GM12891 (cell line): ENCODE data around the gene CEP152.

Source experiments
- DNase-seq: peaks from one replicate; pipeline ENCODE4 v3.0.0; 2011; ENCODE audit warnings: low spot score; ENCODE audit not compliant: insufficient read length
- FAIRE-seq: peaks from 2 replicates; lab custom pipeline; 2011; peaks lifted over from hg19 to GRCh38; lab: Jason Lieb, UNC
- PAX5 ChIP-seq: IDR thresholded peaks from 2 replicates; pipeline ENCODE4 v1.6.1; 2011; ENCODE audit warnings: low read length, moderate library complexity, mild to moderate bottlenecking; ENCODE audit not compliant: insufficient read depth, severe bottlenecking
- POLR2A ChIP-seq: IDR thresholded peaks from 2 replicates; pipeline ENCODE4 v1.6.1; 2011; ENCODE audit warnings: low read depth, low read length, control low read depth
- POLR2AphosphoS5 ChIP-seq: IDR thresholded peaks from 2 replicates; pipeline ENCODE4 v1.6.1; 2011; ENCODE audit warnings: low read depth, low read length, control low read depth
- POU2F2 ChIP-seq: IDR thresholded peaks from 2 replicates; pipeline ENCODE4 v1.6.1; 2011; ENCODE audit warnings: low read depth, mild to moderate bottlenecking, control low read depth, low read length, moderate library complexity
- SPI1 ChIP-seq: IDR thresholded peaks from 2 replicates; pipeline ENCODE4 v1.6.1; 2011; ENCODE audit warnings: low read depth, low read length, control low read depth
- TAF1 ChIP-seq: IDR thresholded peaks from 2 replicates; pipeline ENCODE4 v1.6.1; 2011; ENCODE audit warnings: low read depth, low read length, control low read depth

Gene CEP152

DNA sequence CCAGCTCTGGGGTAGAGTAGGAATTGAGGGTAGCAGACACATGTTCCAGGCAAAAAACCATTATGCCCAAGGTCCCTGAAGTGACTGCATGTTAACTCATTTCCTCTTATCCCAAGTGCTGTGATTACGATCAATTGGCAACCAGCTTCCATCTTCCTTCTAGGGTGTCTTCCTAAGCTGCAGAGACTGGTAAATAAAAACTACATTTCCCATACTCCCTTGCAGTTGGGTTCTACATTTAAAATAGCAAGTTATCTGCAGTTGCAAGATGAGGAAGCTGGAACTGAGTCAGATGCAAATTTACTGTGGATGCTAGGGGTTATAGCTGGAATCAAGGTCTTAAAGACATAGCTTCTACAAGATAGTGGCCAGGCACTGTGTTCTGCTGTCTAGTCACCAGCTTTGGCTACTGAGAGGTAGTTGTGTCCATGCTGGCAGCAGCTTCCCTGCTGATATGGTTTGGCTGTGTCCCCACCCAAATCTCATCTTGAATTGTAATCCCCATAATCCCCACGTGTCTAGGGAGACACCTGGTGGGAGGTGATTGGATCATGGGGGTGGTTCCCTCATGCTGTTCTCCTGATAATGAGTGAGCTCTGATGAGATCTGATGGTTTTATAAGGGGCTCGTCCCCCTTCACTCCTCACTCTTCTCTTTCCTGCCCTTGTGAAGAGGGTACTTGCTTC lies 114.1 kb downstream of the CEP152 start:
- FAIRE-seq (no peak), DNase-seq (no peak)
- no peak for TF ChIP-seq TAF1
- no peak for TF ChIP-seq POU2F2
- TF ChIP-seq POLR2A: no peak
- TF ChIP-seq SPI1: no peak
- no peak for TF ChIP-seq POLR2AphosphoS5
- no peak for TF ChIP-seq PAX5

DNA sequence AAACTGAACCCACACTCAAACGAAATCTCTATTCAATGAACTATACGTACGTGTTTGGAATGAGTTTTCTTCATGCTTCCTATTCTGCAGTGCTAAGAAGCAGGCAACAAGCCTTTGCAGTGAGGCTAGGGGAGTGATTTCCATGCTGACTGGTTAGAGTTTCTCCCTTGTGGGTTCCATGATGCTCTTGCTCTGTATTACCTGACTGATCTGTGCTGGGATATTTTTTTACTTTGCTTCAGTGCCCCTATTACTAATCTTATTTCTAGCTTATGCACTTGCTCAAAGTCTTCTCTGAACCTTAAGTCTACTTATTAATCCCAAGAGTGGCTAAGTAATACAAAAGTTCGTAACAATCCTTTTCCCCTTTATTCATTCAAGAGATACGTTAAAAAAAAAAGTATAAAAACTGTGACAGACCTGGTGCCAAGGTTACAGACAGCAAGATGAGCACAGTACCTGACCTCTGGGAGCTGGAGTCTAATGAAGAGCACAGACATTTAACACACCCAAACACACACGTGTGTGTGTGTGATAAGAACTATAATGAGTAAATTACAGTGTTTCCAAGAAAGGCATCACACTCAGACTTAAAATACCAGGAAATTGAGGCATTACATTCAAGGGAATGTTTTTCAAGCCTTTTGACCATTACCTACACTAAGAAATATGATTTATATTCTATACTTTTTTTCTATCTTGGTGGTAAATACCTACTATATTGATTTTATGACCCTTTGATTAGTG lies 114.9 kb downstream of the CEP152 start:
- FAIRE-seq (no peak), DNase-seq (no peak)
- TF ChIP-seq SPI1: no peak
- no peak for TF ChIP-seq POU2F2
- no peak for TF ChIP-seq POLR2AphosphoS5
- TF ChIP-seq TAF1: no peak
- TF ChIP-seq POLR2A: no peak
- no peak for TF ChIP-seq PAX5

DNA sequence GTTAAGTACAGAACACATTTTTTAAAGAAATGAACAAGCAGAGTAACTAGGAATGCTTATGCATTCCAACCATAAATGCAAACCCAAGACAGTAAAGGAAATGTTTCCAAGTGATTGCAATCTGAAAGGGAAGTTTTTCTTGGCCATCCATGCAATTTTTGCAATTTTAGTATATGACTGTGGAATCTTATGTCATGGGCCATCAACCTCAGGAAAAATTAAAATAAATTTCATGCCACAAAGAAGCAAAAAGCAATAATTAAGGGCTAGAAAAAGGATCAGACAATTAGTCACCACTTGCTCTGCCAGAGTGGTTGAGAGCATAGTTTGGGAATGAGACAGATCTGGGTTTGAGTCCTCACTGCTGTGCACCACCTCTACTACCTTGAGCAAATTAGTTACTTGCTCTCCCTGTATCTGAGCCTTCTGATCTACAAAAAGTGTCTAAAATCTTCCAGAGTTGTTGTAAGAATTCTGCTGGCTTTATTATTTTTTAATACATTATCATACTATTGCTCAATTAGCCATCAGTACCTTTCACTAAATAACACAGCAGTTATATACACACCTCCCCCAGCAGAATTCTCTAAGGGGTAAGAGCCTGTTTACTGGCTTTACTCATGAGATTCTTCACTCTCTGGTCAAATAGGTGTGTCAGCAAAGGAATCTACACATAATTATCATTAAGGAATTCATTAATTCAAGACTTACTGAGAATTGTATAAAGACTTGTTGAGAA lies 115.6 kb downstream of the CEP152 start:
- FAIRE-seq: no peak
- no peak for DNase-seq
- TF ChIP-seq PAX5: no peak
- TF ChIP-seq TAF1: no peak
- TF ChIP-seq SPI1: no peak
- TF ChIP-seq POLR2A: no peak

DNA sequence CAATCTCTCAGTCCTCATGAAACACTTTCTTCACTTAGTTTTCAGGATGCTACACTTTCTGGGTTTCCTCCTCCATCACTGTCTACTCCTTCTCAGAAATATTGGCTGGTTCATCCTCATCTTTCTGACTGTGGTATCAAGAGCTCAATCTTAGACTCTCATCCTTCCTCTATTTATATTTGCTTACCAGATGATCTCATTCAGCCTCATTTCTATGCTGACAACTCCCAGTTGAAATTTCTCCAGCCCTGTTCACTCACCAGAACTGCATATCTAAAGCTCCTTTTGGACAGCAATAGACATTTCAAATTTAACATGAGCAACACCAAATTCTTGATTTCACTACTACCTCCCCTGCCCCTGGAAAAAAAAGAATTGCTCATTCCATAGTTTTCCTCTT lies 117.4 kb downstream of the CEP152 start:
- TF ChIP-seq POLR2A (no peak), PAX5 (no peak), POLR2AphosphoS5 (no peak), TAF1 (no peak), POU2F2 (no peak), SPI1 (no peak)
- no peak for DNase-seq
- no peak for FAIRE-seq

DNA sequence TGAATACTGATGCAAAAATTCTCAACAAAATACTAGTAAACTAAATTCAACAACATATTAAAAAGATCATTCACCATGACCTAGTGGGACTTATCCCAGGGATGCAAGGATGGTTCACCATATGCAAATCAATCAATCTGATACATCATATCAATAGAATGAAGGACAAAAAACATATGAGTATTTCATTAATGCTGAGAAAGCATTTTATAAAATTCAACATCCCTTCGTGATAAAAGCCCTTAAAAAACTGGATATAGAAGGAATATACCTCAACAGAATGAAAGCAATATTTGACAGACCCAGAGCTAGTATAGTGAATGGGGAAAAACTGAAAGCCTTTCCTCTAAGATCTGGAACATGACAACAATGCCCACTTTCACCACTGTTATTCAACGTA lies 122.4 kb downstream of the CEP152 start:
- TF ChIP-seq SPI1 (no peak), POLR2A (no peak), POLR2AphosphoS5 (no peak)
- no peak for FAIRE-seq
- no peak for DNase-seq
